Psoas muscle (tissue), 8 donors: ENCODE measurements around the gene RNPS1. TPM values are rescaled to one million over a fixed set of nuclear protein-coding genes. Genes with fewer than 3 reads are reported as not detected.
"Not testable (repeated sequence)": the region's sequence is repeated elsewhere in the genome, so short reads cannot be mapped to it uniquely, and the experiment has no call there.

Experiments used
- ATAC-seq, 4 donors: fragments of 200-7000 bp; cut with Tn5 transposase; one replicate each; pipeline ENCODE4 v1.9.1; 2020; ENCODE audit warnings: moderate library complexity in 3 of 4, mild to moderate bottlenecking in 2 of 4
- DNase-seq, 2 donors: peaks; one replicate each; pipeline ENCODE4 v3.0.0-alpha.2; 2020
- H3K27ac ChIP-seq: fragments of 200-600 bp; one replicate; pipeline ENCODE4 v1.8.0; 2022
- H3K27me3 ChIP-seq, 3 donors: fragments of 200-600 bp in 1 of 3; one replicate each; pipeline versions ENCODE4 v1.6.1 to v1.8.0; 2013 to 2022; ENCODE audit warnings: low read length in 2 of 3, mild to moderate bottlenecking in 2 of 3, moderate library complexity in 1 of 3; ENCODE audit not compliant: insufficient read depth in 3 of 3
- H3K36me3 ChIP-seq, 2 donors: fragments of 200-600 bp in 1 of 2; one replicate each; pipeline versions ENCODE4 v1.6.1 to v1.8.0; 2013 to 2022; ENCODE audit warnings: low read depth in 1 of 2, mild to moderate bottlenecking in 1 of 2, moderate library complexity in 1 of 2; ENCODE audit not compliant: insufficient read depth in 1 of 2
- H3K4me1 ChIP-seq: fragments of 200-600 bp; one replicate; pipeline ENCODE4 v1.8.0; 2022
- H3K4me3 ChIP-seq: fragments of 200-600 bp; one replicate; pipeline ENCODE4 v1.8.0; 2022; ENCODE audit warnings: mild to moderate bottlenecking
- H3K9me3 ChIP-seq: fragments of 200-600 bp; one replicate; pipeline ENCODE4 v1.8.0; 2022
- WGBS, 3 donors: extraction: QIAGEN DNeasy Blood & Tissue Kit; methylation state at CpG; one replicate each; pipeline versions ENCODE4 v1.1.6 to v1.1.7; 2013; 5-methylcytosine and 5-hydroxymethylcytosine counted together
- intact Hi-C, 2 donors: fragments of 100-400 bp; cut with DNase I; formaldehyde crosslinking; loops; one replicate each; pipeline versions ENCODE4 v1.11.0 to v1.14.2; 2022
- polyA plus RNA-seq, 3 donors: library from polyadenylated mRNA; stranded (reverse); fragments of 200-250 nt; gene quantifications; one replicate each; pipeline ENCODE4 v1.2.3, GENCODE V29; 2013
- total RNA-seq, 4 donors: library from RNA; stranded (reverse); fragmentation: NEBNext Ultra II Directional in 2 of 4; extraction: Animal tissue kit (Norgen Biotek cat#: 25700) in 2 of 4; gene quantifications; one replicate each; pipeline versions ENCODE4 v1.2.1 to v1.2.4, GENCODE V29; 2021 to 2023
- TF ChIP-seq, protein P1 (sequence below): fragments of 200-600 bp; IDR thresholded peaks from one replicate; pipeline ENCODE4 v1.8.0; 2022; ENCODE audit warnings: antibody characterized with exemption
- donor health status: healthy with polysubstance abuse.
- donor health status: DM: no; HTN: no; CAD: no; lungs with moderate emphysema.
- donor health status: Bipolar disorder and iron deficiency.
- donor health status: healthy.
- donor health status: DM: yes; HTN: yes; CAD: no.
- donor health status: DM: no; HTN: no; CAD: no.
- donor health status: DM: no; HTN: no; CAD: no.
- donor health status: DM: yes; HTN: yes; CAD: no.

The RNPS1 gene
- total and polyA plus RNA-seq, 7 donors: 165 to 441 (median 193) TPM

DNA sequence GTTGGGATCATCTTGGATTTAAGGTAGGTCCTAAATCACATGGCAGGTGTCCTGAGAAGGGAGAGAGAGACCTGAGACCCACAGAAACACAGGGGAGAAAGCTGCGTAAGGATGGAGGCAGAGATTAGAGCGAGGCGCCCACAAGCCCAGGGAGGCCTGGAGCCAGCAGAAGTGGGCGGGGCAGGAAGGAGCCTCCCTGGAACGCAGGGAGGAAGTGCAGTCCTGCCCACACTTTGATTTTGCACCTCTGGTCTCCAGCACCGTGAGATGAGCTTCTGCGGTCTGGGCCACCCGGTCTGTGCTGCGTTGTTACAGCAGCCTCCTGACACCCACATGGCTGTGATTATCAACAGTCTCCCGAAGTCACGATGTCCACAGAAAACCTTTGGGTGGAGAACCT, 25.3 kb downstream of the RNPS1 start:
- ATAC-seq: no peak
- H3K27ac ChIP-seq: no peak overlapping the region
- H3K4me1 ChIP-seq: no peaks in the 10 kb centered on the region
- 76 to 93% (median 77%) methylated on average over 10 to 11 of the region's 11 CpGs for WGBS, 3 donors
- H3K9me3 ChIP-seq: no peaks in the 10 kb centered on the region
- peak in 1 of 2 donors; percentile 46 for DNase-seq
- TF ChIP-seq, protein P1, sequence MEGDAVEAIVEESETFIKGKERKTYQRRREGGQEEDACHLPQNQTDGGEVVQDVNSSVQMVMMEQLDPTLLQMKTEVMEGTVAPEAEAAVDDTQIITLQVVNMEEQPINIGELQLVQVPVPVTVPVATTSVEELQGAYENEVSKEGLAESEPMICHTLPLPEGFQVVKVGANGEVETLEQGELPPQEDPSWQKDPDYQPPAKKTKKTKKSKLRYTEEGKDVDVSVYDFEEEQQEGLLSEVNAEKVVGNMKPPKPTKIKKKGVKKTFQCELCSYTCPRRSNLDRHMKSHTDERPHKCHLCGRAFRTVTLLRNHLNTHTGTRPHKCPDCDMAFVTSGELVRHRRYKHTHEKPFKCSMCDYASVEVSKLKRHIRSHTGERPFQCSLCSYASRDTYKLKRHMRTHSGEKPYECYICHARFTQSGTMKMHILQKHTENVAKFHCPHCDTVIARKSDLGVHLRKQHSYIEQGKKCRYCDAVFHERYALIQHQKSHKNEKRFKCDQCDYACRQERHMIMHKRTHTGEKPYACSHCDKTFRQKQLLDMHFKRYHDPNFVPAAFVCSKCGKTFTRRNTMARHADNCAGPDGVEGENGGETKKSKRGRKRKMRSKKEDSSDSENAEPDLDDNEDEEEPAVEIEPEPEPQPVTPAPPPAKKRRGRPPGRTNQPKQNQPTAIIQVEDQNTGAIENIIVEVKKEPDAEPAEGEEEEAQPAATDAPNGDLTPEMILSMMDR: no peak
- no peaks in the 10 kb centered on the region for H3K27me3 ChIP-seq
- intact Hi-C loops: no loop called here
- H3K4me3 ChIP-seq: no peak overlapping the region
- peaks cover 15 to 77% of the 10 kb centered on the region in 2 donors for H3K36me3 ChIP-seq

- DNase-seq, ATAC-seq, H3K9me3 ChIP-seq, intact Hi-C loops, H3K4me3 ChIP-seq, H3K27ac ChIP-seq, H3K4me1 ChIP-seq: not testable (repeated sequence)
- 51 to 67% (median 61%) methylated on average over 9 of the region's 9 CpGs for WGBS, 3 donors
- peaks cover 0 to 10% (median 4%) of the 10 kb centered on the region in 3 donors for H3K27me3 ChIP-seq
- peaks cover 9 to 66% of the 10 kb centered on the region in 2 donors for H3K36me3 ChIP-seq
These were observed 27.6 kb downstream of the RNPS1 start for GRCh38 chr16:2240331-2240730.

DNA sequence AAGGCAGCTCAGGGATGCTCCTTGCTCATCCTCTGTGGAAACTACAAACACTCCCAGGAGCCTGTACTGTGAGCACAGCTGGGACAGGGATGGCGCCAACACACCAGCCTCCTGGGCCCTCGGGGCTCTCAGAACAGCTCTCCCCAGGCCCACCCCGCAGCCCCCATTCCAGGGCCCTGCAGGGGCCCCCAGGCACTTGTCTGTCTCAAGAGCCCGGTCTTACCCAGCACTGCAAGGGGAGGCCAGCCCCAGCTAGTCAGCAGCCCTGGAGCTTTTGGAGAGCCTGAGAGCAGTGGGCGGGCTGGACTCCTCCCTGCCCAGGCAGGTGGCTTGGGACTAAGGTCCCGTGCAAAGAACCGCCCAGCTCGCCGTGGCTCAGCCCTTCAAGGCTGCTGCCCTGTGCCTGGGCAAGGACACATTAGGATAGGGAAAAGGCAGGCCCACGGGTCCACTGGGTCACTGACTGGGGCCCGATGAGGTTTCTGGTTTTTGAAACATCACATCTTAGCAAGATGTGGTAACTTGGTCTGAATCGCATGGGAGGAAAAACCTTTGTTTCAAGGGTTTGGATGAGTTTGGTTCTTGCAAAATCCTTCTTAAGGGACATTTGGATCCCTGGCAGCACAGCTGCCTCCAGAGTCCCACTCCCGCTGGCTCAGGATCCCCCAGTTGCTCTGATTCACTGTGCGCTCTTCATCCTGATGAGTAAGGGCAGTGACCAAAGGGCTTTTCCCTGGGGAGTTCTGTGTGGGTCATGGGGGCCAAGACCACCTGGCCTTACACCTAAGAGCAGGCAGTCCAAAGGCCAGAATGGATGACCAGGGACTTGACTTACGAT, 28.9 kb downstream of the RNPS1 start:
- Histone ChIP-seq H3K4me1 (peaks cover 9% of the 10 kb centered on the region), H3K27me3 (peaks cover 0 to 13% (median 4%) of the 10 kb centered on the region in 3 donors), H3K4me3 (no peak overlapping the region), H3K9me3 (no peaks in the 10 kb centered on the region), H3K27ac (no peak overlapping the region), H3K36me3 (peaks cover 9 to 66% of the 10 kb centered on the region in 2 donors)
- TF ChIP-seq, protein P1: no peak
- 59 to 79% (median 64%) methylated on average over 15 of the region's 15 CpGs for WGBS, 3 donors
- ATAC-seq: peak in 3 of 4 donors; percentile 3 to 25 (median 18)
- intact Hi-C loops: no loop called here
- DNase-seq: no peak

DNA sequence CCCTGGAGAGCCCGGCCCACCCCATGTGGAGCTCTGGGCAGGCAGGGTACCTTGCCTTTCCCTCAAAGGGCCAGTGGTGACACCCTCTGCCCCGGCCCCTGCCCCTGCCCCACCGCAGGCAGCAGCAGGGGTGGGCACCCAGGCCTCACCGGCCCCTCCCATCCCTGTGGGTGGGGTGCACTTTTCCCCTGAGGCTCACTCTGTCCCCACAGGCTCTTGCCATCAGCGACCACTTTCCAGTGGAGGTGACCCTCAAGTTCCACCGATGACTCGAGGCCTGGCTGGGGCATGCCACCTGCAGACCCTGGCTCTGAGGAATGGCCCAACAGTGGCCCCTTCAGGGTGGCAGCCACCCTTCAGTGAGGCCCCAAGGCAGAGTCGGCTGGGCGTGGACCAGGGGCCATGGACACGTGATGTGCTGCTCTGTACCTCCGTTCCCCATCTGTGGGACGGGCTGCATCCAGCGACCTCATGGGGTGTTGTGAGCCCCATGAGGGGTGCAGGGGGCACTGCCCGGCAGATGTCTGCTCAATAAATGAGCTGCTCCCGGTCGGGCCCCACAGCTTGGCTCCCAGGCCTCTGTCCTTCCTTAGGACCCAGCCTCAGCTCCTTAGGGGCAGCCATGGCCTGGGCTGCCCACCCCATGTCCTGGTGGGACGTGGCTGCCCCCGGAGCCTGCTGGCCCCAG, 29.6 kb downstream of the RNPS1 start:
- WGBS, 3 donors: 52 to 65% (median 52%) methylated on average over 16 to 18 of the region's 18 CpGs
- H3K4me1 ChIP-seq: peaks cover 9% of the 10 kb centered on the region
- ATAC-seq (peak in 3 of 4 donors; percentile 16 to 33 (median 31)), DNase-seq (peak in 1 of 2 donors; percentile 49)
- H3K27ac ChIP-seq: no peak overlapping the region
- peaks cover 0 to 13% (median 4%) of the 10 kb centered on the region in 3 donors for H3K27me3 ChIP-seq
- TF ChIP-seq, protein P1: no peak
- H3K9me3 ChIP-seq: no peaks in the 10 kb centered on the region
- intact Hi-C loops: no loop called here
- H3K36me3 ChIP-seq: peaks cover 9 to 66% of the 10 kb centered on the region in 2 donors
- no peak overlapping the region for H3K4me3 ChIP-seq
